ENCODE data around the gene IQCN. TPM values are rescaled to one million over a fixed set of nuclear protein-coding genes. Genes with fewer than 3 reads are reported as not detected.

The IQCN gene
- polyA plus RNA-seq, 1 donor (not counting 4 experiments of a cell fraction or from before 2014, with no cell fraction given): not detected

DNA sequence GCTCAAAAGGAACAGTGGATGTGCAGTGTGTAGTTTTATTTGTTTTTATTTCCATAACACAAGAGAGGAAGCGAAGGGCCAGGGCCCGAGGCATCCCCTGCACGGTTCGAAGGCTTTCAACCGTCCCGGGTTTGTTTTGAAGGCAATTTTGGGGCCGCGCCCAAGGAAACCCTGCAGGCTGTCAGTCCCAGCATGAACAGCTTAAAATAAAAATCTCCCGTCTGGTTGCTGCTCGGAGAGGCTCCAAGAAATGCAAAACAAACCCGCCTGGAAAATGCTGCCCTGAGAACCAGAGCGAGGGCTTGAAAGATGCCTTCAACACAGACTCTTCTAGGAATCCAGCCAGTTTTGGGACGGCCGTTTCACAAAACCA, 32.6 kb upstream of the IQCN start:
- dilution Hi-C loops (cut with MboI; ENCODE audit: extremely low pct_ligation_motif_present, low sequenced_read_pairs): no loop called here
- H3K9me3 ChIP-seq (ENCODE audit: control insufficient read depth, low read depth, low read length): no peaks in the 10 kb centered on the region
- H2AFZ ChIP-seq (ENCODE audit: control insufficient read depth, low read length): no peak overlapping the region
- H4K20me1 ChIP-seq (ENCODE audit: control insufficient read depth, extremely low read depth, insufficient read depth, low read length): no peaks in the 10 kb centered on the region
- no peaks in the 10 kb centered on the region for H3K79me2 ChIP-seq (ENCODE audit: control insufficient read depth, insufficient read depth, low read length)
- H3K27ac ChIP-seq (ENCODE audit: control insufficient read depth, insufficient read depth, low read length): no peak overlapping the region
- H3K4me1 ChIP-seq (ENCODE audit: control insufficient read depth, extremely low read depth, insufficient read depth, low read length): no peaks in the 10 kb centered on the region
- no peak overlapping the region for H3K4me2 ChIP-seq (ENCODE audit: control insufficient read depth, extremely low read depth, insufficient read depth, low read depth, low read length)
- no peaks in the 10 kb centered on the region for H3K27me3 ChIP-seq (ENCODE audit: control insufficient read depth, extremely low read depth, insufficient read depth, low read length)
- no peak for TF ChIP-seq EZH2 (IDR thresholded peaks at IDR 0.05; ENCODE audit: low read length)
- TF ChIP-seq, protein P1, sequence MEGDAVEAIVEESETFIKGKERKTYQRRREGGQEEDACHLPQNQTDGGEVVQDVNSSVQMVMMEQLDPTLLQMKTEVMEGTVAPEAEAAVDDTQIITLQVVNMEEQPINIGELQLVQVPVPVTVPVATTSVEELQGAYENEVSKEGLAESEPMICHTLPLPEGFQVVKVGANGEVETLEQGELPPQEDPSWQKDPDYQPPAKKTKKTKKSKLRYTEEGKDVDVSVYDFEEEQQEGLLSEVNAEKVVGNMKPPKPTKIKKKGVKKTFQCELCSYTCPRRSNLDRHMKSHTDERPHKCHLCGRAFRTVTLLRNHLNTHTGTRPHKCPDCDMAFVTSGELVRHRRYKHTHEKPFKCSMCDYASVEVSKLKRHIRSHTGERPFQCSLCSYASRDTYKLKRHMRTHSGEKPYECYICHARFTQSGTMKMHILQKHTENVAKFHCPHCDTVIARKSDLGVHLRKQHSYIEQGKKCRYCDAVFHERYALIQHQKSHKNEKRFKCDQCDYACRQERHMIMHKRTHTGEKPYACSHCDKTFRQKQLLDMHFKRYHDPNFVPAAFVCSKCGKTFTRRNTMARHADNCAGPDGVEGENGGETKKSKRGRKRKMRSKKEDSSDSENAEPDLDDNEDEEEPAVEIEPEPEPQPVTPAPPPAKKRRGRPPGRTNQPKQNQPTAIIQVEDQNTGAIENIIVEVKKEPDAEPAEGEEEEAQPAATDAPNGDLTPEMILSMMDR (optimal IDR thresholded peaks at IDR 0.05 in 1 of 3, IDR thresholded peaks at IDR 0.05 in 1 of 3, conservative IDR thresholded peaks at IDR 0.05 in 1 of 3; ENCODE audit: extremely low read depth in 1 of 3, insufficient read depth in 2 of 3, low read length in 3 of 3): no peak
- no peak for DNase-seq (ENCODE audit: low read depth, low spot score)
- H3K9me1 ChIP-seq (ENCODE audit: control insufficient read depth, extremely low read depth, insufficient read depth, low read length): no peaks in the 10 kb centered on the region
- no peak overlapping the region for H3K9ac ChIP-seq (ENCODE audit: control insufficient read depth, extremely low read depth, insufficient read depth, low read length)
- no peak for FAIRE-seq
- H3K4me3 ChIP-seq (ENCODE audit: control insufficient read depth in 2 of 3, extremely low read depth in 1 of 3, insufficient read depth in 2 of 3, low read depth in 1 of 3, low read length in 3 of 3): no peak overlapping the region
- peaks cover 23 to 27% of the 10 kb centered on the region in 2 experiments for H3K36me3 ChIP-seq (ENCODE audit: control insufficient read depth in 2 of 2, extremely low read depth in 1 of 2, insufficient read depth in 2 of 2, low read length in 2 of 2)

DNA sequence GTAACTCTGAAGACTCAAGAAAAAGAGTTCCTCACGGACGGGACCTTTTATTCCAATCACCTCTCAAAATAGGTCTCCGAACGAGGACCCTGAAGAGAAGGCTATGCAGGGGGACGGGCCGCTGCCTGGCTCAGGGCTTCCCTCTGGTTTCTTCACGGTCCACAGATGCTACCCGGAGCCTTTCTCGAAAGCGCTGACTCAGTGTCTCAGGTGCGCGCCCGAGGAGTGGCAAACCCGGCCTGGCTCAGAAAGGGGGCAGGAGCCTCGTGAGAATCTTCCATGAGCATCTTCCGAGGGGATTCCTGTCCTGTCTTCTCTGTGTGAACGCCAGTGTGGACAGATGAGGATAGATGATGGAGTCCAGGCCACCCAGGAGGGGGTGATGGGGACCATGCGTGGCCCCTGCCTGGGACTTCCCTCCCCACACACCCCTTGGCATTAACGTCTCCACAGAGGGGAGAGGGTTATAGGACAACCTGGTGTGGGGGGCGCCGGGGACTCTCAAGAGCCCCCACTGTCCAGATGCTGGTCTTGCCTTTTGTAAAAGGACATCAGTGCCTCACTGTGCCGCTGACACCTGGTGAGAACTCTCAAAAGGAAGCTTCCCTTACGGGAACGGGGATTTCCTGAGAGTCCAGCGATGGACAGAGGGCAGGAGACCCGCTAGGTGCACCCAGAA, 32.1 kb upstream of the IQCN start:
- dilution Hi-C loops (cut with MboI; ENCODE audit: extremely low pct_ligation_motif_present, low sequenced_read_pairs): no loop called here
- H3K27ac ChIP-seq (ENCODE audit: control insufficient read depth, insufficient read depth, low read length): no peak overlapping the region

More for the DNA sequence above, 32.1 kb upstream of the IQCN start:
- TF ChIP-seq, protein P1 (optimal IDR thresholded peaks at IDR 0.05 in 1 of 3, IDR thresholded peaks at IDR 0.05 in 1 of 3, conservative IDR thresholded peaks at IDR 0.05 in 1 of 3; ENCODE audit: extremely low read depth in 1 of 3, insufficient read depth in 2 of 3, low read length in 3 of 3): no peak
- TF ChIP-seq EZH2 (IDR thresholded peaks at IDR 0.05; ENCODE audit: low read length): no peak
- no peaks in the 10 kb centered on the region for H3K79me2 ChIP-seq (ENCODE audit: control insufficient read depth, insufficient read depth, low read length)
- peaks cover 19 to 25% of the 10 kb centered on the region in 2 experiments for H3K36me3 ChIP-seq (ENCODE audit: control insufficient read depth in 2 of 2, extremely low read depth in 1 of 2, insufficient read depth in 2 of 2, low read length in 2 of 2)
- DNase-seq (ENCODE audit: low read depth, low spot score): no peak
- H3K9ac ChIP-seq (ENCODE audit: control insufficient read depth, extremely low read depth, insufficient read depth, low read length): no peak overlapping the region
- no peak overlapping the region for H3K4me2 ChIP-seq (ENCODE audit: control insufficient read depth, extremely low read depth, insufficient read depth, low read depth, low read length)
- no peaks in the 10 kb centered on the region for H3K4me1 ChIP-seq (ENCODE audit: control insufficient read depth, extremely low read depth, insufficient read depth, low read length)
- H3K4me3 ChIP-seq (ENCODE audit: control insufficient read depth in 2 of 3, extremely low read depth in 1 of 3, insufficient read depth in 2 of 3, low read depth in 1 of 3, low read length in 3 of 3): no peak overlapping the region
- H3K9me1 ChIP-seq (ENCODE audit: control insufficient read depth, extremely low read depth, insufficient read depth, low read length): no peaks in the 10 kb centered on the region
- H4K20me1 ChIP-seq (ENCODE audit: control insufficient read depth, extremely low read depth, insufficient read depth, low read length): no peaks in the 10 kb centered on the region
- FAIRE-seq: no peak
- H2AFZ ChIP-seq (ENCODE audit: control insufficient read depth, low read length): no peak overlapping the region
- no peaks in the 10 kb centered on the region for H3K9me3 ChIP-seq (ENCODE audit: control insufficient read depth, low read depth, low read length)
- H3K27me3 ChIP-seq (ENCODE audit: control insufficient read depth, extremely low read depth, insufficient read depth, low read length): no peaks in the 10 kb centered on the region
